ENCODE results near the gene OR13C8. TPM values are rescaled to one million over a fixed set of nuclear protein-coding genes. Genes with fewer than 3 reads are reported as not detected.

OR13C8 gene
- total RNA-seq, 4 donors from 2014 or later, result not detected

DNA sequence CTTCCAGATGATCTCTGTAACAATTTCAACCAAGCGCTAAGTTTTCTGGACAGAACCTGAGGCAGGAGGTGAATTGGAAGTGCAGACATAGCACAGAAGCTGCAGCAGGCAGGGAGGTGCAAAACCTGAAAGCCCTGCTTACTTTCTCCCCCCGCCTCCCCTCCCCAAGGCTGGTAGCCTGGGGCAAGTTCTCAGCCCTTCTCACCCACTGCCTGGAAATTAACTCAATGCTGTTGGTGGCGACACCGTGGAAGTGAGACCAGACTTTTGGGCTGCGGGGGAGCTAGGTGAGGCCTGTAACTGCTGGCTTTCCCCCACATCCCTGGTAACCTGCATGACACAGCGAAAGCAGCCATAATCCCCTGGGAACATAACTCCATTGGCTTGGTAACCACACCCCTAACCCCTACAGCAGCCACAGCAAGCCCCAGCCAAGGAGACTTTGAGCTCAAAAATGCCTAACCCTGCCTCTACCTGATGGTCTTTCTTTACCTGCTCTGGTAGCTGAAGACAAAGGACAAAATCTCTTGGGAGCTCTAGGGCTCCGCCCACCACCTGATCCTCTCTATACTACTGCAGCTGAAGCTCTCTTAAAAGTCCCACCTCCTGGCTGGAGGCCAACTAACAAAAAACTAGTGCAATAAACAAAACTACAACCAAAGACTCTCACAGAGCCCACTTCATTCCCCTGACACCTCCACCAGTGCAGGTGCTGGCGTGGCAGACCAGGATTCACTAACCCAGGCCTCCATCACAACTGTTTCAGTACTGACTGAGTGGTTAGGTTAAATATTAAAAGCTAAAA, 11.9 kb upstream of the OR13C8 start:
- TF ChIP-seq, protein P1, sequence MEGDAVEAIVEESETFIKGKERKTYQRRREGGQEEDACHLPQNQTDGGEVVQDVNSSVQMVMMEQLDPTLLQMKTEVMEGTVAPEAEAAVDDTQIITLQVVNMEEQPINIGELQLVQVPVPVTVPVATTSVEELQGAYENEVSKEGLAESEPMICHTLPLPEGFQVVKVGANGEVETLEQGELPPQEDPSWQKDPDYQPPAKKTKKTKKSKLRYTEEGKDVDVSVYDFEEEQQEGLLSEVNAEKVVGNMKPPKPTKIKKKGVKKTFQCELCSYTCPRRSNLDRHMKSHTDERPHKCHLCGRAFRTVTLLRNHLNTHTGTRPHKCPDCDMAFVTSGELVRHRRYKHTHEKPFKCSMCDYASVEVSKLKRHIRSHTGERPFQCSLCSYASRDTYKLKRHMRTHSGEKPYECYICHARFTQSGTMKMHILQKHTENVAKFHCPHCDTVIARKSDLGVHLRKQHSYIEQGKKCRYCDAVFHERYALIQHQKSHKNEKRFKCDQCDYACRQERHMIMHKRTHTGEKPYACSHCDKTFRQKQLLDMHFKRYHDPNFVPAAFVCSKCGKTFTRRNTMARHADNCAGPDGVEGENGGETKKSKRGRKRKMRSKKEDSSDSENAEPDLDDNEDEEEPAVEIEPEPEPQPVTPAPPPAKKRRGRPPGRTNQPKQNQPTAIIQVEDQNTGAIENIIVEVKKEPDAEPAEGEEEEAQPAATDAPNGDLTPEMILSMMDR (IDR thresholded peaks at IDR 0.05; ENCODE audit: low read depth), result no peak

DNA sequence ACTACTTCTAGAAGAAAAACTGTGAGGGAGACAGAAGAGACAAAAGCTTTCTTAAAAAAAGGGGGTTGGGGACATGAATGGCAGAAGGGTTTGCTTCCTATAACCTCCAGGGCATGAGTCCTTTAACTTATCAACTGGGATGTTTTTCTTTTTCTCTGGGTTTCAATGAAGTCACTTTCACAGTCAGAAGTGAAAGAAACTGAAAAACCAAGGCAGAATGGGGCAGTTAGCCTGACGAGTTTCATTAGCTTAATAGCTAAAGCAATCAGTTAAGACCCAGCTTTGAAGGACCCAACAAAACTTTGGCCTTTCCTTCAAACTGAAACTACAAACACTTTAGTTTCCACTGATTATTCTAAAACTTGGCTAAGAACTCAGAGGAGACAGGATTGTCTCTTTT, 4.6 kb upstream of the OR13C8 start:
- TF ChIP-seq, protein P1 (IDR thresholded peaks at IDR 0.05; ENCODE audit: low read depth), result no peak

DNA sequence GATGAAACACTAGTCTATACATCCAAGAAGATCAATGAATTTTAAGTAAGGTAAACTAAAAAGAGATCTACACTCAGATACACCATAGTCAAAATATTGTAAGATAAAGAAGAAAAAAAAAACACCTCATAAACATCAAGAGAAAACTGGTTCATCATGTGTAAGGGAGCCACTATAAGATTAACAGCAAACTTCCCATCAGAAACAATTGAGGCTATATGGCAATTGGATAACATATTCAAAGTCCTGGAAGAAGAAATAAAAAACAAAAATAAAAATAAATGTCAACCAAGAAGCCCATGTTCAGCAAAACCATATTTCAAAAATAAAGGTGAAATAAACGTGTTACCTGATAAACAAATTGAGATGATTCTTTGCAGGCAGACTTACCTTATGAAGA, 3.6 kb downstream of the OR13C8 start:
- TF ChIP-seq, protein P1 (IDR thresholded peaks at IDR 0.05; ENCODE audit: low read depth), result no peak

DNA sequence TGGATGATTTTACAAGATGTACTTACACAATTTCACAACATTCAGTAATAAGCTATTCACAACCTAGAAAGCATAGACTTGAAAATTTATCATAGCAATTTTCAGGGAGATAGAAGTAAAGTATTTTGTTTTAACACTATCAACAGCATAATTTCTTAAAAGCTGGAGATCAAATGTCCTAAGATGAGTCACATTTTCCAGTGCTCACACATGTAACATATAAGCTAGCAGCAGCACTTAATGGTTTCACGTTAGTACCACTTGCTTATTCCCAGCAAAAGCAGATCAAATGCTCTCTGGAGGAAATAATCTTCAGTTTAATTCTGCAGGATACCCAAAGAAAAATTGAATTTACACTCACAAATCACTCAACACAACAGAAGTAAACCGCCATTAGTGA, 6.5 kb downstream of the OR13C8 start:
- TF ChIP-seq, protein P1 (IDR thresholded peaks at IDR 0.05; ENCODE audit: low read depth), result no peak

DNA sequence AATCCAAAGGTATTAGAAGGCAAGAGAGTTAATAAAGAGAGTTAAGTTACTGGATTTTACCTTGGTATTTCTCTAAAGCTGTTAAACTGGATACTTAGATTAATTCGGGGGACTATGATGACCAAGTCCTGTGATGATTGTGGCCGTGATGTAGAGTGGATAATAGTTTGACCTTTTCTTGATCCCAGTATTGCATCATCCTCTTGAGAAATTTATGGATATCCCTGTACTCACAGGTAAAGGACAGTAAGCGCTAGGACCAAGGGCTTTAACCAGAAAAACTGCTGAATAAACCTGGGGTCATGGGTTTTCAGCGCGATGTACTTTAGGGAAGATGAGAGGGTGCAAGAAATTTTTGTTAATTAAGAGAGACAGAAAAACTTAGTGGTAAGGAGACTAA, 8.3 kb downstream of the OR13C8 start:
- TF ChIP-seq, protein P1 (IDR thresholded peaks at IDR 0.05; ENCODE audit: low read depth), result no peak

DNA sequence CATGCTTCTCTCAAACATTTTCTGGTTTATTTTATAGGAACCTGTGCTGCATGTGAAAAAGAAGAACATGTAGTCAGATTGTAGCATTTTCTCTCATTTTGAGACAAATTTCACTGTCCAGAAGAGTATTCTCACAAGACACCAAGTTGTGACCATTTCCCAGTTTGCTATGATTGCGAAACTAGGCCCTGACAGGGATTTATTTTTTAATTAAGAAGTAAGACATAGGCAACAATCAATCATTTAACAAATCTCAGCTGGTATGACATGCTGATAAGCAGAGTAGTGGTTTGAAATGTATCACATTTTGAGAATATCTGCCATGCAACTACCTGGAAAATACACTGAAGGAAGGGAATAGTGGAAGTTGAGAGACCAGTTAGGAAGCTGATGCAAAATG, 11.6 kb downstream of the OR13C8 start:
- TF ChIP-seq, protein P1 (IDR thresholded peaks at IDR 0.05; ENCODE audit: low read depth), result no peak

DNA sequence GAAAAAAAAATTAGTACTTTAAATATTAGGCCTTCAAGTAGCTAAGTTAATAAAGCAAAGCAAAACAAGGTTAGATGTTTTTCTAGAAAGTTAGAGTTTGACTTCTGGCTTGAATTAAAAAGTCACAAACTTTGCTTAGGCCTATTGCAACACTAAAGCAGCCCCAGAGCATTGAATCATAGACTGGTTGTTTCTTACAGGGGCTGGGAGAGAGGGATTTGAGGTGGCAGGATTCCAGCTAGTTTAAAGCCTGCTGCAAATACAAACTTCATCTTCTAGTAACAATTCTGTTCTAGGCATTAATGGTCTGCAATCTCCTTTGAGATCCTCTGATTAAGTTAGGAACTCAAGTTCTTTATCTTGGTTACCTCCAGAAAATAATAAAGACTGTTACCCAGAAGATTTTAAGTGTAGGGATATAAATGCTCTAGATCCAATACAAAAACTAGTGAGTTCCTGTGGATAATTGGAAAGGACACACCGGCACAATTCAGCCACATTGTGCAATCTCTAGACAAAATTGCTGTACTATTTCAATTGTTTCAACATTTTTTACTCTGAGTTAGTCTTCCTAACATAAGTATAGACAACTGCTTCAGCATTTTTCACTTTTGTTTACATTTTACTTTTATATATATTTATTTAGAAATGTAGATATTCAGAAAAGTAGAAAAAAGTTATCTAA, 17.7 kb downstream of the OR13C8 start:
- TF ChIP-seq, protein P1 (IDR thresholded peaks at IDR 0.05; ENCODE audit: low read depth), result no peak
